ENCODE measurements around the gene TMEM222.
A peak's percentile ranks its signal among the peaks of the same experiment; 100 is the strongest.

The TMEM222 gene

DNA sequence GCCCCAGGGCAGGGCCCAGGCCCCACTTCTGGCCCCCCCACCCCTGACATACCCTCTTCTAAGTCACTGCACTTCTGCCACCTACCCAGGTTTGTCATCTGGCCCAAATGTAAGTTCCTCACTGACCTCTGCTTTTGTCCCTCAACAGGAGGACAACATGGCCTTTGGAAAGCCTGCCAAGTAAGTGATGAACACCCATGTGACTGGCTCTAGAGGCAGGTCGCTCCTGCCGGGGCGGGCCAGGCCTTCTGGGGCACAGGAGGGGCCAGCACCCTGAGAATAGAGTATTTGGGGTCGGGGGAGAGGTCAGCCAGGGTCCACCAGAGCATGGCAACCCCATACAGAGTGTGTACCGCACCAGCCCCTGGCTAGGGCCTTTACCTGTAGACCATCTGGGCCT, 10.0 kb downstream of the TMEM222 start:
- no peak overlapping the region for H3K4me3 ChIP-seq (ENCODE audit: low read depth, low read length)
- H2BK12ac ChIP-seq (ENCODE audit: low read length), result no peak overlapping the region
- no peaks in the 10 kb centered on the region for H3K79me1 ChIP-seq (ENCODE audit: low read length)
- H3K23ac ChIP-seq (ENCODE audit: low read length), result no peak overlapping the region
- H2BK5ac ChIP-seq (ENCODE audit: low read depth, low read length, poor library complexity), result no peak overlapping the region
- H3K36me3 ChIP-seq (ENCODE audit: control insufficient read depth in 1 of 2, insufficient read depth in 2 of 2, low read length in 2 of 2), result peaks cover 66 to 69% of the 10 kb centered on the region in 2 experiments
- no peak for DNase-seq
- H4K12ac ChIP-seq (ENCODE audit: low read depth, low read length), result no peak overlapping the region
- H2AFZ ChIP-seq (ENCODE audit: insufficient read depth, low read length, poor library complexity), result no peak overlapping the region
- H3K9ac ChIP-seq (ENCODE audit: low read length), result no peak overlapping the region
- H3K27me3 ChIP-seq (ENCODE audit: insufficient read depth, low read length), result no peaks in the 10 kb centered on the region
- no peak overlapping the region for H4K91ac ChIP-seq (ENCODE audit: low read depth, low read length)
- no CpG with 5 or more reads among the region's 5 CpGs for WGBS (ENCODE audit: extremely low coverage, insufficient coverage, insufficient read length)
- no peak overlapping the region for H3K4me2 ChIP-seq (ENCODE audit: low read length)
- H3K27ac ChIP-seq (ENCODE audit: low read depth, low read length), result no peak overlapping the region
- no peak overlapping the region for H3K18ac ChIP-seq (ENCODE audit: low read length)
- no peak overlapping the region for H2BK120ac ChIP-seq (ENCODE audit: insufficient read depth, low read length, poor library complexity)
- H3K4ac ChIP-seq (ENCODE audit: low read depth, low read length), result no peak overlapping the region
- no peak overlapping the region for H2AK5ac ChIP-seq (ENCODE audit: low read length)
- no peak overlapping the region for H3K14ac ChIP-seq (ENCODE audit: low read length)
- no peaks in the 10 kb centered on the region for H3K4me1 ChIP-seq (ENCODE audit: control insufficient read depth in 1 of 2, insufficient read depth in 2 of 2, low read length in 2 of 2)
- no peak overlapping the region for H4K8ac ChIP-seq (ENCODE audit: low read depth, low read length)
- no peaks in the 10 kb centered on the region for H3K79me2 ChIP-seq (ENCODE audit: control insufficient read depth, insufficient read depth, low read length, poor library complexity)
- H3K9me3 ChIP-seq (ENCODE audit: insufficient read depth, low read depth, low read length), result peaks cover 1% of the 10 kb centered on the region

- Histone ChIP-seq H3K18ac (ENCODE audit: low read length) (no peak overlapping the region), H3K27me3 (ENCODE audit: insufficient read depth, low read length) (no peaks in the 10 kb centered on the region), H2BK120ac (ENCODE audit: insufficient read depth, low read length, poor library complexity) (no peak overlapping the region), H3K4me3 (ENCODE audit: low read depth, low read length) (peak overlapping the region; percentile 26), H3K36me3 (ENCODE audit: control insufficient read depth in 1 of 2, insufficient read depth in 2 of 2, low read length in 2 of 2) (peaks cover 65 to 66% of the 10 kb centered on the region in 2 experiments), H4K8ac (ENCODE audit: low read depth, low read length) (no peak overlapping the region), H3K79me2 (ENCODE audit: control insufficient read depth, insufficient read depth, low read length, poor library complexity) (no peaks in the 10 kb centered on the region), H2BK12ac (ENCODE audit: low read length) (no peak overlapping the region), H3K27ac (ENCODE audit: low read depth, low read length) (no peak overlapping the region), H3K79me1 (ENCODE audit: low read length) (no peaks in the 10 kb centered on the region), H4K12ac (ENCODE audit: low read depth, low read length) (no peak overlapping the region), H2AK5ac (ENCODE audit: low read length) (no peak overlapping the region), H2AFZ (ENCODE audit: insufficient read depth, low read length, poor library complexity) (no peak overlapping the region), H3K9me3 (ENCODE audit: insufficient read depth, low read depth, low read length) (peaks cover 1% of the 10 kb centered on the region), H3K4ac (ENCODE audit: low read depth, low read length) (no peak overlapping the region), H2BK5ac (ENCODE audit: low read depth, low read length, poor library complexity) (no peak overlapping the region), H3K4me2 (ENCODE audit: low read length) (no peak overlapping the region), H3K14ac (ENCODE audit: low read length) (no peak overlapping the region), H3K4me1 (ENCODE audit: control insufficient read depth in 1 of 2, insufficient read depth in 2 of 2, low read length in 2 of 2) (no peaks in the 10 kb centered on the region), H3K9ac (ENCODE audit: low read length) (no peak overlapping the region), H4K91ac (ENCODE audit: low read depth, low read length) (no peak overlapping the region), H3K23ac (ENCODE audit: low read length) (no peak overlapping the region)
- DNase-seq, result peak; percentile 21 to 58
- WGBS (ENCODE audit: extremely low coverage, insufficient coverage, insufficient read length), result no CpG with 5 or more reads among the region's 11 CpGs
These were observed 10.7 kb downstream of the TMEM222 start for GRCh38 chr1:27332536-27333281.

DNA sequence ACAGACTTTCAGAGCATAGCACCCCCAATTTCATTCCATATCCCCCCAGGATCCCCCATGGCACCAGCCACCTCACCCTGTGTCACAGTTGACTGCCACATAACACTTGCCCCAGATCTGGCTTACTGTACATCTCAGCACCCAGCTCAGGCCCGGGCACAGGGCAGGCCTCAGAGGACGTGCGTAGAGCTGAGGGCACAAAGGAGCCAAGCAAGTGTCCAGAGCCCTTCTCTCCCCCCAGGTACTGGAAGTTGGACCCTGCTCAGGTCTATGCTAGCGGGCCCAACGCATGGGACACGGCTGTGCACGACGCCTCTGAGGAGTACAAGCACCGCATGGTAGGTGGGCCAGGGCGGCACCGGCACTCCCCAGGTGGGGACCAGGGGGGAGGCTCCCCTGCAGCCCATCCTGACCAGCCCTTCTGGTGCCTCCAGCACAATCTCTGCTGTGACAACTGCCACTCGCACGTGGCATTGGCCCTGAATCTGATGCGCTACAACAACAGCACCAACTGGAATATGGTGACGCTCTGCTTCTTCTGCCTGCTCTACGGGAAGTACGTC, 11.8 kb downstream of the TMEM222 start:
- Histone ChIP-seq H3K4ac (ENCODE audit: low read depth, low read length) (no peak overlapping the region), H2BK12ac (ENCODE audit: low read length) (no peak overlapping the region), H2AFZ (ENCODE audit: insufficient read depth, low read length, poor library complexity) (no peak overlapping the region), H3K4me1 (ENCODE audit: control insufficient read depth in 1 of 2, insufficient read depth in 2 of 2, low read length in 2 of 2) (no peaks in the 10 kb centered on the region), H4K12ac (ENCODE audit: low read depth, low read length) (no peak overlapping the region), H3K27me3 (ENCODE audit: insufficient read depth, low read length) (no peaks in the 10 kb centered on the region), H3K14ac (ENCODE audit: low read length) (no peak overlapping the region), H3K18ac (ENCODE audit: low read length) (no peak overlapping the region), H3K4me2 (ENCODE audit: low read length) (no peak overlapping the region), H4K8ac (ENCODE audit: low read depth, low read length) (no peak overlapping the region), H2BK120ac (ENCODE audit: insufficient read depth, low read length, poor library complexity) (no peak overlapping the region), H4K91ac (ENCODE audit: low read depth, low read length) (no peak overlapping the region), H3K4me3 (ENCODE audit: low read depth, low read length) (no peak overlapping the region), H2BK5ac (ENCODE audit: low read depth, low read length, poor library complexity) (no peak overlapping the region), H3K79me2 (ENCODE audit: control insufficient read depth, insufficient read depth, low read length, poor library complexity) (no peaks in the 10 kb centered on the region), H3K36me3 (ENCODE audit: control insufficient read depth in 1 of 2, insufficient read depth in 2 of 2, low read length in 2 of 2) (peaks cover 60 to 62% of the 10 kb centered on the region in 2 experiments), H2AK5ac (ENCODE audit: low read length) (no peak overlapping the region), H3K27ac (ENCODE audit: low read depth, low read length) (no peak overlapping the region), H3K23ac (ENCODE audit: low read length) (no peak overlapping the region), H3K9me3 (ENCODE audit: insufficient read depth, low read depth, low read length) (peaks cover 1% of the 10 kb centered on the region), H3K79me1 (ENCODE audit: low read length) (no peaks in the 10 kb centered on the region), H3K9ac (ENCODE audit: low read length) (no peak overlapping the region)
- no peak for DNase-seq
- no CpG with 5 or more reads among the region's 17 CpGs for WGBS (ENCODE audit: extremely low coverage, insufficient coverage, insufficient read length)

DNA sequence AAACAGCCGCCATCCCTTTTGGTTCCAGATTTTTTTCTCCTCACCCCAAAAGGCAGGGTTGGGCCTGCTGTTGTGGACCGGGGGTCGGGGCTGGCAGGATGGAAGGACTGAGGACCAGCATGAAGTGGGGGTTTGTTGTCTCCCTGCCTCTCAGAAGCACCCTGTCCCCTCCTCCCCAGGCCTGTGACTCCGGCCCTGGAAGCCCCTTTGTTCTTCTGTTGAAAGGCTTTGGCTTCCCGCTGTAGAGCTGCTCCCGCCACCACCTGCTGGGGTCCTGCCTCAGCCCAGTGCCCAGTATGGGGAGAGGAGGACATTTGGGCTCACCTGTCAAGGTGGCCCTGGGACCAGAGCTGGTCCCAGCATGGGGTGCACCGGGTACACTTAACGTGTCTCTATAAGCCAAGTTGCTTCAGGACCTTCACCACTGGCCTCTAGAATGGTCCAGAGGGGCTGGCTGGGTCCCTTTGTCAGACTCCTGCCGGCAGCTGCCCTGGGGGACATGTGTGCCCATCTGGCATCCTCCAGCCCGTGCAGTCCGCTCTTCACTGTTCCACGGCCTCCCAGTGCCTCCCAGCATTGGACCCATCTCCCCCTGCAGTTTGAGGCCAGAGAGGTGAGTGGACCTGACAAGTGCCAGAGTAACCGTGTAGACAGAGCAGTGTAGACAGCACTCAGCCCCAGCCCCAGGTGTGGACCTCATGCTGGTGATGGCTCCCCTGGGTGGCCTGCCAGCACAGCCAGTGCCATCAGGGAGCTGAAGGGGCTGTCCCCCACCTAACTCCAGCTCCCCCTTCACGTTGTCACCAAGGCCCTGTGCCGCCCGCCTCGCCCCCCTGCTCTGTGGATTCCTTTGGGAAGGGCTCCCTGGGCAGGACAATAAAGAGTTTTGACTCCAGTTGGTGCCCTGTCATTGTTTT, 13.8 kb downstream of the TMEM222 start:
- H3K18ac ChIP-seq (ENCODE audit: low read length), result no peak overlapping the region
- no peaks in the 10 kb centered on the region for H3K79me2 ChIP-seq (ENCODE audit: control insufficient read depth, insufficient read depth, low read length, poor library complexity)
- H2BK12ac ChIP-seq (ENCODE audit: low read length), result no peak overlapping the region
- no peak for DNase-seq
- H4K12ac ChIP-seq (ENCODE audit: low read depth, low read length), result no peak overlapping the region
- H3K9ac ChIP-seq (ENCODE audit: low read length), result no peak overlapping the region
- no peak overlapping the region for H3K23ac ChIP-seq (ENCODE audit: low read length)
- H2AFZ ChIP-seq (ENCODE audit: insufficient read depth, low read length, poor library complexity), result no peak overlapping the region
- H2BK120ac ChIP-seq (ENCODE audit: insufficient read depth, low read length, poor library complexity), result no peak overlapping the region
- H4K8ac ChIP-seq (ENCODE audit: low read depth, low read length), result no peak overlapping the region
- H3K14ac ChIP-seq (ENCODE audit: low read length), result no peak overlapping the region
- H3K4me2 ChIP-seq (ENCODE audit: low read length), result no peak overlapping the region
- H3K36me3 ChIP-seq (ENCODE audit: control insufficient read depth in 1 of 2, insufficient read depth in 2 of 2, low read length in 2 of 2), result peaks cover 57 to 58% of the 10 kb centered on the region in 2 experiments
- no peak overlapping the region for H3K4ac ChIP-seq (ENCODE audit: low read depth, low read length)
- no peak overlapping the region for H3K4me3 ChIP-seq (ENCODE audit: low read depth, low read length)
- H3K79me1 ChIP-seq (ENCODE audit: low read length), result no peaks in the 10 kb centered on the region
- no peaks in the 10 kb centered on the region for H3K27me3 ChIP-seq (ENCODE audit: insufficient read depth, low read length)
- H3K27ac ChIP-seq (ENCODE audit: low read depth, low read length), result no peak overlapping the region
- no peak overlapping the region for H2BK5ac ChIP-seq (ENCODE audit: low read depth, low read length, poor library complexity)
- H4K91ac ChIP-seq (ENCODE audit: low read depth, low read length), result no peak overlapping the region
- no peak overlapping the region for H2AK5ac ChIP-seq (ENCODE audit: low read length)
- H3K9me3 ChIP-seq (ENCODE audit: insufficient read depth, low read depth, low read length), result peaks cover 1% of the 10 kb centered on the region
- peaks cover 1% of the 10 kb centered on the region in 2 experiments for H3K4me1 ChIP-seq (ENCODE audit: control insufficient read depth in 1 of 2, insufficient read depth in 2 of 2, low read length in 2 of 2)
- no CpG with 5 or more reads among the region's 17 CpGs for WGBS (ENCODE audit: extremely low coverage, insufficient coverage, insufficient read length)

Data from trophoblast cell (in vitro differentiated cells and primary cell).